ENCODE data around the gene YARS2.

DNA sequence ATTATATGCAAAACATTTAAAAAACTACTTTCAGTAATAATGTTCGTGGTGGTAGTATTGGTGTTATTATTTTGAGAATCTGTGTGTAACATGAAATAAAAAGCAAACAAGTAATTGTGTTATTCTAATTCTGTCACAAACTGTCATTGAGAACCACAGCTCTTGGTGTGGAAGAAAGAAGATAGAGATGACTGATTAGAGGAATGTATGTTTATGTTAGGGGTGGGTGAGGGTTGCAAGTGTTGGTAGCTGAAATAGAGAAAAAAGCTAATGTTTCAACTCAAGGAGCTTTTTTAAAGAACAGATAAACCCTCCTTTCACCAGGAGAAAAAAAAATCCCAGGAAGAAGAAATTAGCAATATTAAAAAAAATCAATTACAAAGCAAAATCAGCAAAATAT lies 58.3 kb downstream of the YARS2 start:
- TF ChIP-seq, protein P1, sequence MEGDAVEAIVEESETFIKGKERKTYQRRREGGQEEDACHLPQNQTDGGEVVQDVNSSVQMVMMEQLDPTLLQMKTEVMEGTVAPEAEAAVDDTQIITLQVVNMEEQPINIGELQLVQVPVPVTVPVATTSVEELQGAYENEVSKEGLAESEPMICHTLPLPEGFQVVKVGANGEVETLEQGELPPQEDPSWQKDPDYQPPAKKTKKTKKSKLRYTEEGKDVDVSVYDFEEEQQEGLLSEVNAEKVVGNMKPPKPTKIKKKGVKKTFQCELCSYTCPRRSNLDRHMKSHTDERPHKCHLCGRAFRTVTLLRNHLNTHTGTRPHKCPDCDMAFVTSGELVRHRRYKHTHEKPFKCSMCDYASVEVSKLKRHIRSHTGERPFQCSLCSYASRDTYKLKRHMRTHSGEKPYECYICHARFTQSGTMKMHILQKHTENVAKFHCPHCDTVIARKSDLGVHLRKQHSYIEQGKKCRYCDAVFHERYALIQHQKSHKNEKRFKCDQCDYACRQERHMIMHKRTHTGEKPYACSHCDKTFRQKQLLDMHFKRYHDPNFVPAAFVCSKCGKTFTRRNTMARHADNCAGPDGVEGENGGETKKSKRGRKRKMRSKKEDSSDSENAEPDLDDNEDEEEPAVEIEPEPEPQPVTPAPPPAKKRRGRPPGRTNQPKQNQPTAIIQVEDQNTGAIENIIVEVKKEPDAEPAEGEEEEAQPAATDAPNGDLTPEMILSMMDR (IDR thresholded peaks at IDR 0.05): no peak
- no peak for TF ChIP-seq POLR2A (IDR thresholded peaks at IDR 0.05)

All from thyroid gland (tissue), 4 donors.